ENCODE data around the gene SP9.

GRCh38 chr2:174337337-174338146, 2.8 kb downstream of the SP9 start:
- TF ChIP-seq POLR2A (IDR thresholded peaks at IDR 0.05; ENCODE audit: low read depth, low read length) (no peak), POLR2AphosphoS5 (IDR thresholded peaks at IDR 0.05; ENCODE audit: low read depth, low read length) (no peak), TAF1 (IDR thresholded peaks at IDR 0.05; ENCODE audit: borderline replicate concordance, low read depth, low read length) (no peak)

Measured in GM12892 (cell line).